T-helper 17 cell (primary cell): ENCODE measurements around the gene PARD3B. TPM values are rescaled to one million over a fixed set of nuclear protein-coding genes. Genes with fewer than 3 reads are reported as not detected.

Experiments
- ATAC-seq: fragments of 150-1000 bp; cut with Tn5 transposase; 2 replicates; pipeline ENCODE4 v1.10.0; 2021; ENCODE audit warnings: mild to moderate bottlenecking, moderate library complexity
- DNase-seq, 3 donors: peaks; one replicate each; pipeline versions ENCODE4 v3.0.0 to v3.0.0-alpha.2; 2020 to 2021
- H3K9me3 ChIP-seq: one replicate; pipeline ENCODE4 v1.7.0; 2013; ENCODE audit warnings: low read length, mild to moderate bottlenecking; ENCODE audit not compliant: control insufficient read depth, poor library complexity, severe bottlenecking
- H3K27ac Mint-ChIP-seq: one replicate; pipeline ENCODE4 v1.8.0; 2022; ENCODE audit warnings: mild to moderate bottlenecking, moderate library complexity, mixed read lengths
- H3K27me3 Mint-ChIP-seq: one replicate; pipeline ENCODE4 v1.8.0; 2022; ENCODE audit warnings: mixed read lengths
- H3K36me3 Mint-ChIP-seq: one replicate; pipeline ENCODE4 v1.8.0; 2022; ENCODE audit warnings: low read depth, mixed read lengths
- H3K4me1 Mint-ChIP-seq: one replicate; pipeline ENCODE4 v1.8.0; 2022; ENCODE audit warnings: mild to moderate bottlenecking, mixed read lengths
- H3K4me3 Mint-ChIP-seq: one replicate; pipeline ENCODE4 v1.8.0; 2022; ENCODE audit warnings: mild to moderate bottlenecking, moderate library complexity, mixed read lengths
- total RNA-seq, 4 donors: library from RNA in 2 of 4; stranded (reverse) in 2 of 4; gene quantifications; one replicate each; pipeline ENCODE4 v1.2.3 and lab custom pipeline; 2022 to 2026

The PARD3B gene
- total RNA-seq, 2 donors from 2014 or later = 1.5 to 3.0 TPM

DNA sequence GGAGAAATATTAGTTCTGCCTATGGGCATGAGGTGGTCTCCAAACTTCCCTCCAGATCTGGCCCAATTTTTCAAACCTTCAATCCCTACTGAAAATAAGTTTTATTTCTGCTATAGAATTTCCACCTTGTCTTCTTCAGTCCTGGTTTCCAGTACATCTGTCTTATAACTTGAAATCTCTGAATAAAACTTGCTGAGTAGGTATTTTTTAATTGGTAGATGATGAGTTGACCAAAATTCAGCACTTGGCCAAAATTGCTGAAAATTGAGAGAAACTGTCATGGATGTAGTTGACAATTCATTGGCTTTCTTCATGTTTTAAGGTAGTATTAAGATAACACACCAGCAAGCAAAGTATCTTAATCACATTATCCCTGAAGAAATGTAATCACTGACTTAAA, 206.2 kb downstream of the PARD3B start:
- Mint-ChIP-seq H3K27me3 (no peaks in the 10 kb centered on the region), H3K4me3 (no peak overlapping the region), H3K4me1 (no peaks in the 10 kb centered on the region), H3K36me3 (no peaks in the 10 kb centered on the region), H3K27ac (no peak overlapping the region)
- DNase-seq = no peak
- ATAC-seq = no peak
- H3K9me3 ChIP-seq = no peaks in the 10 kb centered on the region

- Mint-ChIP-seq H3K36me3 (no peaks in the 10 kb centered on the region), H3K27ac (no peak overlapping the region), H3K4me1 (no peaks in the 10 kb centered on the region), H3K4me3 (no peak overlapping the region), H3K27me3 (no peaks in the 10 kb centered on the region)
- DNase-seq = no peak
- ATAC-seq = no peak
- H3K9me3 ChIP-seq = no peaks in the 10 kb centered on the region
Observed at GRCh38 chr2:204753841-204754240, 208.6 kb downstream of the PARD3B start.

- Mint-ChIP-seq H3K4me3 (no peak overlapping the region), H3K27ac (no peak overlapping the region), H3K27me3 (no peaks in the 10 kb centered on the region), H3K4me1 (no peaks in the 10 kb centered on the region), H3K36me3 (no peaks in the 10 kb centered on the region)
- H3K9me3 ChIP-seq = no peaks in the 10 kb centered on the region
- no peak for ATAC-seq
- DNase-seq = no peak
Observed at GRCh38 chr2:204754898-204755297, 209.6 kb downstream of the PARD3B start.

GRCh38 chr2:204763974-204764703, 218.9 kb downstream of the PARD3B start:
- H3K4me1 Mint-ChIP-seq = no peaks in the 10 kb centered on the region
- no peaks in the 10 kb centered on the region for H3K27me3 Mint-ChIP-seq
- DNase-seq (no peak), ATAC-seq (no peak)
- no peak overlapping the region for H3K27ac Mint-ChIP-seq
- H3K9me3 ChIP-seq = no peaks in the 10 kb centered on the region
- no peak overlapping the region for H3K4me3 Mint-ChIP-seq
- H3K36me3 Mint-ChIP-seq = no peaks in the 10 kb centered on the region

DNA sequence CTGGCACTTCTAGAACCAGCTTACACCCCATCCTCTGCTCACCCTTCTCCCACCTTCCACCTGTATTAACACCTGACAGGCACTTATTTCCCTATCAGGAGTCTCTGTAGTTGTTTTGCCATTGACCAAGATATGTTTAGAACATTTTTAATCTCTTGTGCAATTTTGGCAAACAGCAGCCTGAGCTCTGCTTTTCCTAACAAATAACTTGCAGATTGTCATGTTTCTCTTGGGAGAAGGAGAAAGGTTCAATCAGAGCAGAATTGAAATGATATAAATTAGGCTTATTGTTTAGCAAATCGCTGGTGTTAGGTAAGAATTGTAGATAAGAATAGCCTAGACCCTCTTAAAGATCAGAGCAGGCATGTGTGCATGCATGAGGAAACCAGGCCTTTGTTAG, 225.5 kb downstream of the PARD3B start:
- DNase-seq = no peak
- H3K9me3 ChIP-seq = no peaks in the 10 kb centered on the region
- H3K4me3 Mint-ChIP-seq = no peak overlapping the region

GRCh38 chr2:204771721-204772120, 226.4 kb downstream of the PARD3B start:
- no peaks in the 10 kb centered on the region for H3K4me1 Mint-ChIP-seq
- H3K9me3 ChIP-seq = no peaks in the 10 kb centered on the region
- H3K4me3 Mint-ChIP-seq = no peak overlapping the region
- no peak for ATAC-seq
- DNase-seq = no peak
- no peaks in the 10 kb centered on the region for H3K27me3 Mint-ChIP-seq
- H3K36me3 Mint-ChIP-seq = no peaks in the 10 kb centered on the region
- H3K27ac Mint-ChIP-seq = no peak overlapping the region

More for the DNA sequence above, 225.5 kb downstream of the PARD3B start:
- Mint-ChIP-seq H3K27me3 (no peaks in the 10 kb centered on the region), H3K27ac (no peak overlapping the region), H3K4me1 (no peaks in the 10 kb centered on the region), H3K36me3 (no peaks in the 10 kb centered on the region)
- no peak for ATAC-seq

GRCh38 chr2:204772546-204772945, 227.3 kb downstream of the PARD3B start:
- Mint-ChIP-seq H3K4me3 (no peak overlapping the region), H3K36me3 (no peaks in the 10 kb centered on the region), H3K27ac (no peak overlapping the region), H3K4me1 (no peaks in the 10 kb centered on the region), H3K27me3 (no peaks in the 10 kb centered on the region)
- no peak for ATAC-seq
- no peaks in the 10 kb centered on the region for H3K9me3 ChIP-seq
- no peak for DNase-seq

DNA sequence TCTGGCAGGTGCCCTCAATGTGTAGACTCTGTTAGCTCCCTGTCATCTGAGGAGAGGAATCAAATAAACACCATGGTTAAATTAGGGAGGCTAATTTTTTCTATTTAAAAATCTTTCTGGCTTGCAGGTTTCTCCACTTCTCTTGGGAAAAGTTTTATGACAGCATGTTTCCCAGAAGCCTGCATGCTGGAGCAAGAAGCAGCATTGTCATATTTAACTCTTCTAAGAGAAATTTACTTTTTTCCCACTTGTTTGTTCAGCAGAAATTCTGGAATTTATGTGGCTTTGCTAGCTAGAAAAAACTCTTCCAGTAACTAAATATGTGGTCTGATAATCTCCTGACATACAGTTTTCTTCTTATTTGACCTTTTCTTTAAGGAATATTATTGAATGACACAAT, 230.5 kb downstream of the PARD3B start:
- DNase-seq = no peak
- no peak for ATAC-seq

DNA sequence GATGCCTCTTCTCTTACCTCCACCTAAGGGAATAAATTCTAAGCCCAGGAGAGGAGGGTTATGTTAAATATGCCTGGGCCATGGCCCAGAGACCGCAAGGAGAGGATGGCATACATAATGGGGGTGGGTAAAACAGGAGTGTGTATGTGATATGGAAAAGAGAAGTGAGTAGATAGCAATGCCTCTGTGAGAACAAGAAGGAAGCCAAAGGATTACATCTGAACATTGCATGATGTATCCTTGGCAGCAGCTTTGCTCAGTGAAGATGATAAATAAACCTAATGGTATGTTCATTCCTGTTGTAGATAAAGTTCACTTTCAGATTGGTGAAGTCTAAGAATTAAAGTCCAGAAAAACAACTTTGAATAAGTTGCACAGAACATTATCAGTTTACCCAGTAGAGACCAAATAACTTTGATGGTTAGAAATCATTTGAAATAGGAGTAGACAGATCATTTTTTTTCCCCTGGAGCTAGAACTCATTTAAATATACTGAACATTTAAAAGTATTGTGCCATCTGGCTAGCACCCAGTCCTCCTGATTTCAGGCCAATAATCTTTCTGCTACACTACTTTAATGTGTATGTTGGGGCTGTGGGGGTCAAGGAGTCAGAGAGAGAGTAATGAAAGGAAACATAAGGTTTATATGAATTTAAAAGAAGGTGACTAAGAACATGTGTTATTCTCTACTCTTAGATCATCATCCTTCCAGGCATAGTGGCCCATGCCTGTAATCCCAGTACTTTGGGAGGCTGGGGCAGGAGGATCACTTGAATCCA, 231.7 kb downstream of the PARD3B start:
- Mint-ChIP-seq H3K4me3 (no peak overlapping the region), H3K27ac (no peak overlapping the region), H3K4me1 (no peaks in the 10 kb centered on the region), H3K27me3 (no peaks in the 10 kb centered on the region), H3K36me3 (no peaks in the 10 kb centered on the region)
- ATAC-seq (no peak), DNase-seq (no peak)
- no peaks in the 10 kb centered on the region for H3K9me3 ChIP-seq

More for the DNA sequence above, 230.5 kb downstream of the PARD3B start:
- no peaks in the 10 kb centered on the region for H3K36me3 Mint-ChIP-seq
- no peaks in the 10 kb centered on the region for H3K27me3 Mint-ChIP-seq
- H3K4me1 Mint-ChIP-seq = no peaks in the 10 kb centered on the region
- H3K4me3 Mint-ChIP-seq = no peak overlapping the region
- no peak overlapping the region for H3K27ac Mint-ChIP-seq
- no peaks in the 10 kb centered on the region for H3K9me3 ChIP-seq

- H3K4me1 Mint-ChIP-seq = no peaks in the 10 kb centered on the region
- no peak overlapping the region for H3K4me3 Mint-ChIP-seq
- H3K9me3 ChIP-seq = no peaks in the 10 kb centered on the region
- no peaks in the 10 kb centered on the region for H3K27me3 Mint-ChIP-seq
- ATAC-seq (no peak), DNase-seq (no peak)
- H3K27ac Mint-ChIP-seq = no peak overlapping the region
- H3K36me3 Mint-ChIP-seq = no peaks in the 10 kb centered on the region
Observed at GRCh38 chr2:204779771-204780170, 234.5 kb downstream of the PARD3B start.

DNA sequence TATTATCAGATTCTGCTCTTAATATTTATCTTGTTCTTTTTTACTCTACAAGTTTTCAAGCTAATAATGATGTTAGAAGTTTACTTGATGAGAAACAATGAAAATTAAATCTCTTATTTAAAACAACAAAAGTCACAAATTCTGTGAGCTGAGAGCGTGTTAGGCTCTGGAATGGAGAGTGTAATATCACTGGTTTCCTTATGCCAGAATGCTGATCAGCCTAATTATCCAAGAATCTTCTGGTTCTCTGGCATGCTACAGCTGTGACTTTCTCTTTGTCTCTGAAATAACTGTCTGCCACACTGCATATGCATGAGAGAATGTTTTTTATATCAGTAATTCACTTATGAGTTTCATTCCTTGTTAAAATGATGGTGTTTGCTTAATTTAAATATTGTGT, 236.7 kb downstream of the PARD3B start:
- DNase-seq = no peak
- no peak overlapping the region for H3K27ac Mint-ChIP-seq

GRCh38 chr2:204790076-204790475, 244.8 kb downstream of the PARD3B start:
- Mint-ChIP-seq H3K4me3 (no peak overlapping the region), H3K27ac (no peak overlapping the region), H3K36me3 (no peaks in the 10 kb centered on the region), H3K4me1 (no peaks in the 10 kb centered on the region), H3K27me3 (no peaks in the 10 kb centered on the region)
- H3K9me3 ChIP-seq = no peaks in the 10 kb centered on the region
- ATAC-seq = no peak
- DNase-seq = no peak

More for the DNA sequence above, 236.7 kb downstream of the PARD3B start:
- Mint-ChIP-seq H3K27me3 (no peaks in the 10 kb centered on the region), H3K4me3 (no peak overlapping the region), H3K4me1 (no peaks in the 10 kb centered on the region), H3K36me3 (no peaks in the 10 kb centered on the region)
- H3K9me3 ChIP-seq = no peaks in the 10 kb centered on the region
- no peak for ATAC-seq

DNA sequence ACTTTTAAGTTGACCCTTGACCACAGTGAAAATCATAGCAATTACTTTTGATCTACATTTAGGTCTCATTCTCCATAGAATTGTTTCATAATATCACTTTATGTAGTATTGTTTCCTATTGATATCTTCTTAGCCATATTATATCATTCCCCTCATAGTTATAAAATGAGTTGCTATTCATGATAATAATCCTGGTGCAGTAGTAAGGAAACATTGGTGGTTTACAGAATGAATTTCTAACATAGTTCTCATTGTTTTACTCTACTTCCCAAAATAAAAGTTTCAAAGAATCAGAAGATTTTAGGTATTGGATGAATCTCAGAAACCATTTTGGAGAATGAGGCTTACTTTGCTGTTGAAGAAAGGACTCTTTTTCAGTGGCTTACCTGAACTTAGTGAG, 246.0 kb downstream of the PARD3B start:
- H3K36me3 Mint-ChIP-seq = no peaks in the 10 kb centered on the region
- no peaks in the 10 kb centered on the region for H3K4me1 Mint-ChIP-seq
- DNase-seq = no peak
- H3K27me3 Mint-ChIP-seq = no peaks in the 10 kb centered on the region
- H3K27ac Mint-ChIP-seq = no peak overlapping the region
- no peak for ATAC-seq
- no peak overlapping the region for H3K4me3 Mint-ChIP-seq
- no peaks in the 10 kb centered on the region for H3K9me3 ChIP-seq

GRCh38 chr2:204794624-204795023, 249.3 kb downstream of the PARD3B start:
- DNase-seq (no peak), ATAC-seq (no peak)
- H3K27ac Mint-ChIP-seq = no peak overlapping the region
- H3K4me3 Mint-ChIP-seq = no peak overlapping the region
- H3K4me1 Mint-ChIP-seq = no peaks in the 10 kb centered on the region
- peaks cover 2% of the 10 kb centered on the region for H3K36me3 Mint-ChIP-seq
- H3K9me3 ChIP-seq = no peaks in the 10 kb centered on the region
- H3K27me3 Mint-ChIP-seq = no peaks in the 10 kb centered on the region
